GM23338 (cell line): ENCODE measurements around the gene P3R3URF. TPM values are rescaled to one million over a fixed set of nuclear protein-coding genes. Genes with fewer than 3 reads are reported as not detected.

ENCODE experiments used
- ATAC-seq: fragments of 200-7000 bp; cut with Tn5 transposase; 3 replicates; pipeline ENCODE4 v1.9.1; 2020
- DNase-seq: peaks from one replicate; pipeline ENCODE4 v3.0.0-alpha.2; 2015; ENCODE audit warnings: low spot score
- H2AFZ ChIP-seq: fragments of 200-600 bp; sonication (generic); 2 replicates; pipeline ENCODE4 v1.8.0; 2016; ENCODE audit warnings: antibody characterized with exemption, mild to moderate bottlenecking, moderate library complexity
- H3F3A ChIP-seq: fragments of 200-600 bp; sonication (generic); replicated peaks from 2 replicates; pipeline ENCODE4 v1.8.0; 2017; ENCODE audit warnings: antibody characterized with exemption, mixed run types, low read depth
- H3K27ac ChIP-seq: fragments of 200-600 bp; sonication (generic); 2 replicates; pipeline ENCODE4 v1.6.1; 2016; ENCODE audit warnings: low read depth
- H3K27me3 ChIP-seq: fragments of 200-600 bp; sonication (generic); 2 replicates; pipeline ENCODE4 v1.8.0; 2016; ENCODE audit warnings: mild to moderate bottlenecking, mixed run types, moderate library complexity; ENCODE audit not compliant: insufficient read depth
- H3K36me3 ChIP-seq: fragments of 200-600 bp; sonication (generic); 2 replicates; pipeline ENCODE4 v1.8.0; 2016; ENCODE audit warnings: mild to moderate bottlenecking; ENCODE audit not compliant: insufficient read depth
- H3K4me1 ChIP-seq: fragments of 200-600 bp; sonication (generic); 2 replicates; pipeline ENCODE4 v1.8.0; 2016; ENCODE audit warnings: mild to moderate bottlenecking, moderate library complexity; ENCODE audit not compliant: insufficient read depth
- H3K4me2 ChIP-seq: fragments of 200-600 bp; sonication (generic); 2 replicates; pipeline ENCODE4 v1.7.1; 2017; ENCODE audit warnings: mixed run types
- H3K4me3 ChIP-seq: fragments of 200-600 bp; sonication (generic); 2 replicates; pipeline ENCODE4 v1.6.1; 2016; ENCODE audit warnings: mixed run types
- H3K79me2 ChIP-seq: fragments of 200-600 bp; sonication (generic); replicated peaks from 2 replicates; pipeline ENCODE4 v1.8.0; 2017; ENCODE audit warnings: mild to moderate bottlenecking; ENCODE audit not compliant: insufficient read depth
- H3K9me2 ChIP-seq: fragments of 200-600 bp; sonication (generic); 2 replicates; pipeline ENCODE4 v1.8.0; 2017; ENCODE audit not compliant: insufficient read depth
- H4K20me1 ChIP-seq: fragments of 200-600 bp; sonication (generic); replicated peaks from 2 replicates; pipeline ENCODE4 v1.8.0; 2017; ENCODE audit warnings: mild to moderate bottlenecking; ENCODE audit not compliant: insufficient read depth
- H3K27ac Mint-ChIP-seq: 2 replicates; pipeline ENCODE4 v1.8.0; 2020; ENCODE audit warnings: inconsistent platforms, mild to moderate bottlenecking, moderate library complexity, mixed read lengths
- H3K27me3 Mint-ChIP-seq: 3 replicates; pipeline ENCODE4 v1.8.0; 2022; ENCODE audit warnings: low read depth, mild to moderate bottlenecking, moderate library complexity, mixed read lengths, inconsistent platforms; ENCODE audit not compliant: insufficient read depth, poor library complexity
- H3K36me3 Mint-ChIP-seq: 3 replicates; pipeline ENCODE4 v1.8.0; 2021; ENCODE audit warnings: low read depth, mild to moderate bottlenecking, inconsistent platforms, moderate library complexity, mixed read lengths
- H3K4me1 Mint-ChIP-seq: 3 replicates; pipeline ENCODE4 v1.8.0; 2020; ENCODE audit warnings: mild to moderate bottlenecking, inconsistent platforms, mixed read lengths
- H3K4me3 Mint-ChIP-seq: 3 replicates; pipeline ENCODE4 v1.8.0; 2021; ENCODE audit warnings: moderate library complexity, mild to moderate bottlenecking, inconsistent platforms, mixed read lengths
- H3K9me3 Mint-ChIP-seq: 3 replicates; pipeline ENCODE4 v1.8.0; 2020; ENCODE audit warnings: moderate library complexity, mild to moderate bottlenecking, inconsistent platforms, mixed read lengths
- JUNB ChIP-seq: IDR thresholded peaks from one replicate; pipeline ENCODE4 v1.6.1; 2016; ENCODE audit warnings: antibody characterized with exemption; ENCODE audit not compliant: unreplicated experiment
- POLR2AphosphoS5 ChIP-seq: IDR thresholded peaks from 2 replicates; pipeline ENCODE4 v1.6.1; 2016; ENCODE audit warnings: antibody characterized with exemption, low read depth
- REST ChIP-seq: IDR thresholded peaks from one replicate; pipeline ENCODE4 v1.6.1; 2018; ENCODE audit warnings: antibody characterized with exemption; ENCODE audit not compliant: unreplicated experiment
- STAT1 ChIP-seq: IDR thresholded peaks from one replicate; pipeline ENCODE4 v1.6.1; 2016; ENCODE audit warnings: antibody characterized with exemption; ENCODE audit not compliant: unreplicated experiment
- ZNF462 ChIP-seq: fragments of 250-450 bp; sonication (Bioruptor Pico); IDR thresholded peaks from 2 replicates; pipeline ENCODE4 v1.5.0; 2020; ENCODE audit warnings: mild to moderate bottlenecking, moderate library complexity
- polyA plus RNA-seq: library from polyadenylated mRNA; unstranded; fragments of >200 nt; fragmentation: Nextera tagmentation; extraction: Ambion mirVana; gene quantifications from 2 replicates; pipeline ENCODE4 v1.2.1, GENCODE V29; 2016
- total RNA-seq: library from RNA; depleted of rRNA; stranded (reverse); fragments of >200 nt; shearing (Covaris generic); gene quantifications from 2 replicates; pipeline ENCODE4 v1.2.3, GENCODE V29; 2014

P3R3URF gene
- total and polyA plus RNA-seq, 2 experiments from 2014 or later: not detected

GRCh38 chr1:46166521-46167462, 9.5 kb downstream of the P3R3URF start:
- Mint-ChIP-seq H3K27ac (no peak overlapping the region), H3K4me3 (peak overlapping the region; percentile 65), H3K9me3 (no peaks in the 10 kb centered on the region), H3K27me3 (peaks cover 32% of the 10 kb centered on the region), H3K4me1 (peaks cover 22% of the 10 kb centered on the region), H3K36me3 (no peaks in the 10 kb centered on the region)
- 0 out of 2 replicates have a peak, but pooled peaks cover 3% of the 10 kb centered on the region for H3F3A ChIP-seq
- peak overlapping the region; percentile 84 for H3K4me2 ChIP-seq
- ATAC-seq (peak; percentile 71), DNase-seq (peak; percentile 75)
- no peak overlapping the region for H3K27ac ChIP-seq
- peaks cover 18% of the 10 kb centered on the region for H3K27me3 ChIP-seq
- no peaks in the 10 kb centered on the region for H3K9me2 ChIP-seq
- H4K20me1 ChIP-seq: no peaks in the 10 kb centered on the region
- H2AFZ ChIP-seq: peak overlapping the region; percentile 100
- TF ChIP-seq REST (no peak), STAT1 (no peak), JUNB (no peak), ZNF462 (no peak), POLR2AphosphoS5 (no peak)
- H3K79me2 ChIP-seq: no peaks in the 10 kb centered on the region
- H3K4me3 ChIP-seq: peak overlapping the region; percentile 61
- peaks cover 15% of the 10 kb centered on the region for H3K4me1 ChIP-seq
- H3K36me3 ChIP-seq: no peaks in the 10 kb centered on the region
